Muscle layer of duodenum (tissue), 2 donors: ENCODE data around the gene LRCH3.
"Not testable (repeated sequence)": the region's sequence is repeated elsewhere in the genome, so short reads cannot be mapped to it uniquely, and the experiment has no call there.

Experiments used
- H3K27ac ChIP-seq: one replicate; pipeline ENCODE4 v1.7.0; 2013; ENCODE audit warnings: mild to moderate bottlenecking, low read length
- H3K27me3 ChIP-seq: one replicate; pipeline ENCODE4 v1.7.0; 2013; ENCODE audit warnings: low read depth, mild to moderate bottlenecking, control low read depth, low read length
- H3K36me3 ChIP-seq, 2 donors: one replicate each; pipeline ENCODE4 v1.7.0; 2013; ENCODE audit warnings: low read length in 2 of 2, control low read depth in 1 of 2, mild to moderate bottlenecking in 1 of 2; ENCODE audit not compliant: insufficient read depth in 2 of 2, control insufficient read depth in 1 of 2
- H3K4me1 ChIP-seq, 2 donors: one replicate each; pipeline ENCODE4 v1.7.0; 2013; ENCODE audit warnings: low read length in 2 of 2, mild to moderate bottlenecking in 2 of 2, control low read depth in 1 of 2, moderate library complexity in 1 of 2; ENCODE audit not compliant: insufficient read depth in 2 of 2, control insufficient read depth in 1 of 2
- H3K4me3 ChIP-seq, 2 donors: one replicate each; pipeline ENCODE4 v1.7.0; 2013; ENCODE audit warnings: low read length in 2 of 2, low read depth in 1 of 2, mild to moderate bottlenecking in 1 of 2
- H3K9me3 ChIP-seq, 2 donors: one replicate each; pipeline ENCODE4 v1.7.0; 2013; ENCODE audit warnings: low read length in 2 of 2, control low read depth in 1 of 2, mild to moderate bottlenecking in 1 of 2; ENCODE audit not compliant: control insufficient read depth in 1 of 2
- donor health status: healthy.

The LRCH3 gene

GRCh38 chr3:197874653-197875052, 83.6 kb downstream of the LRCH3 start:
- Histone ChIP-seq H3K4me3 (no peak overlapping the region), H3K36me3 (peaks cover 34 to 67% of the 10 kb centered on the region in 2 donors), H3K27me3 (no peaks in the 10 kb centered on the region), H3K4me1 (no peaks in the 10 kb centered on the region), H3K27ac (no peak overlapping the region), H3K9me3 (no peaks in the 10 kb centered on the region)

GRCh38 chr3:197877902-197878301, 86.8 kb downstream of the LRCH3 start:
- Histone ChIP-seq H3K9me3 (no peaks in the 10 kb centered on the region), H3K27me3 (no peaks in the 10 kb centered on the region), H3K4me3 (no peak overlapping the region), H3K27ac (no peak overlapping the region), H3K36me3 (peaks cover 17 to 46% of the 10 kb centered on the region in 2 donors), H3K4me1 (no peaks in the 10 kb centered on the region)

- peaks cover 13 to 45% of the 10 kb centered on the region in 2 donors for H3K36me3 ChIP-seq
- no peak overlapping the region for H3K27ac ChIP-seq
- no peaks in the 10 kb centered on the region for H3K4me1 ChIP-seq
- H3K4me3 ChIP-seq = no peak overlapping the region
- H3K27me3 ChIP-seq = no peaks in the 10 kb centered on the region
- H3K9me3 ChIP-seq = no peaks in the 10 kb centered on the region
Measured at GRCh38 chr3:197878427-197878826, 87.4 kb downstream of the LRCH3 start.

GRCh38 chr3:197880491-197881269, 89.6 kb downstream of the LRCH3 start:
- Histone ChIP-seq H3K27me3 (no peaks in the 10 kb centered on the region), H3K4me3 (no peak overlapping the region), H3K4me1 (no peaks in the 10 kb centered on the region), H3K36me3 (peaks cover 19 to 58% of the 10 kb centered on the region in 2 donors), H3K27ac (no peak overlapping the region), H3K9me3 (no peaks in the 10 kb centered on the region)

- no peaks in the 10 kb centered on the region for H3K4me1 ChIP-seq
- H3K4me3 ChIP-seq = no peak overlapping the region
- H3K9me3 ChIP-seq = no peaks in the 10 kb centered on the region
- H3K36me3 ChIP-seq = peaks cover 19 to 57% of the 10 kb centered on the region in 2 donors
- no peak overlapping the region for H3K27ac ChIP-seq
- H3K27me3 ChIP-seq = no peaks in the 10 kb centered on the region
Measured at GRCh38 chr3:197881270-197881969, 90.4 kb downstream of the LRCH3 start.

- no peaks in the 10 kb centered on the region for H3K9me3 ChIP-seq
- H3K4me3 ChIP-seq = no peak overlapping the region
- H3K36me3 ChIP-seq = peaks cover 19 to 54% of the 10 kb centered on the region in 2 donors
- H3K27me3 ChIP-seq = no peaks in the 10 kb centered on the region
- H3K27ac ChIP-seq = no peak overlapping the region
- H3K4me1 ChIP-seq = no peaks in the 10 kb centered on the region
Measured at GRCh38 chr3:197881970-197882338, 90.9 kb downstream of the LRCH3 start.

GRCh38 chr3:197882586-197882985, 91.5 kb downstream of the LRCH3 start:
- Histone ChIP-seq H3K4me3 (no peak overlapping the region), H3K27ac (no peak overlapping the region), H3K4me1 (no peaks in the 10 kb centered on the region)

GRCh38 chr3:197883541-197883940, 92.5 kb downstream of the LRCH3 start:
- Histone ChIP-seq H3K27me3 (no peaks in the 10 kb centered on the region), H3K4me3 (no peak overlapping the region), H3K27ac (no peak overlapping the region), H3K9me3 (no peaks in the 10 kb centered on the region), H3K4me1 (no peaks in the 10 kb centered on the region), H3K36me3 (peaks cover 11 to 43% of the 10 kb centered on the region in 2 donors)

More at GRCh38 chr3:197882586-197882985, 91.5 kb downstream of the LRCH3 start:
- no peaks in the 10 kb centered on the region for H3K9me3 ChIP-seq
- H3K27me3 ChIP-seq = no peaks in the 10 kb centered on the region
- H3K36me3 ChIP-seq = peaks cover 19 to 51% of the 10 kb centered on the region in 2 donors

GRCh38 chr3:197884330-197884729, 93.3 kb downstream of the LRCH3 start:
- H3K9me3 ChIP-seq, H3K4me1 ChIP-seq, H3K4me3 ChIP-seq, H3K27ac ChIP-seq, H3K27me3 ChIP-seq: not testable (repeated sequence)
- H3K36me3 ChIP-seq = peaks cover 7 to 39% of the 10 kb centered on the region in 2 donors

GRCh38 chr3:197886052-197886451, 95.0 kb downstream of the LRCH3 start:
- not testable (repeated sequence) for H3K27me3 ChIP-seq, H3K9me3 ChIP-seq, H3K27ac ChIP-seq, H3K4me1 ChIP-seq, H3K4me3 ChIP-seq
- peaks cover 7 to 37% of the 10 kb centered on the region in 2 donors for H3K36me3 ChIP-seq

GRCh38 chr3:197887430-197888053, 96.5 kb downstream of the LRCH3 start:
- peaks cover 7 to 37% of the 10 kb centered on the region in 2 donors for H3K36me3 ChIP-seq
- H3K27me3 ChIP-seq, H3K9me3 ChIP-seq: not testable (repeated sequence)

More at GRCh38 chr3:197887430-197888053, 96.5 kb downstream of the LRCH3 start:
- H3K4me3 ChIP-seq, H3K4me1 ChIP-seq, H3K27ac ChIP-seq: not testable (repeated sequence)
